ENCODE measurements around the gene BCL2. TPM values are rescaled to one million over a fixed set of nuclear protein-coding genes. Genes with fewer than 3 reads are reported as not detected.

BCL2 gene
- total RNA-seq, 1 experiment from 2014 or later, result 1.5 TPM

- intact Hi-C loops (cut with micrococcal nuclease), result no loop called here
- Histone ChIP-seq H3K4me3 (ENCODE audit: low read length) (no peak overlapping the region), H3K9me3 (ENCODE audit: low read length) (no peaks in the 10 kb centered on the region), H4K20me1 (ENCODE audit: low read length) (no peaks in the 10 kb centered on the region), H3K4me1 (ENCODE audit: insufficient read depth, low read length) (peaks cover 11% of the 10 kb centered on the region), H2AFZ (ENCODE audit: low read length) (no peak overlapping the region), H3F3A (ENCODE audit: low read length, unreplicated experiment) (no peaks in the 10 kb centered on the region), H3K9me2 (replicated peaks; ENCODE audit: low read length) (no peaks in the 10 kb centered on the region), H3K27me3 (ENCODE audit: low read length) (no peaks in the 10 kb centered on the region), H3K79me2 (ENCODE audit: low read length) (no peaks in the 10 kb centered on the region), H3K4me2 (ENCODE audit: low read length) (no peak overlapping the region), H3K9ac (ENCODE audit: low read length) (no peak overlapping the region), H3K27ac (ENCODE audit: low read length) (no peak overlapping the region), H3K36me3 (ENCODE audit: low read depth, low read length) (no peaks in the 10 kb centered on the region)
- no TSS peak for BruUV-seq (replicated peaks)
- ChIA-PET POLR2A (ENCODE audit: unreplicated experiment) (no interaction called here), CTCF (no interaction called here)
- DNase-seq, result no peak
- TF ChIP-seq CTCF (conservative IDR thresholded peaks at IDR 0.05; ENCODE audit: low read depth, low read length) (no peak), EZH2phosphoT487 (IDR thresholded peaks at IDR 0.05; ENCODE audit: borderline replicate concordance, low read length) (no peak), EZH2 (IDR thresholded peaks at IDR 0.05; ENCODE audit: low read length, unreplicated experiment) (no peak)
- ATAC-seq, result no peak
Measured at GRCh38 chr18:63166142-63166541, 153.4 kb downstream of the BCL2 start.

- DNase-seq (no peak), ATAC-seq (no peak)
- ChIA-PET CTCF (no interaction called here), POLR2A (ENCODE audit: unreplicated experiment) (no interaction called here)
- H3K4me1 ChIP-seq (ENCODE audit: insufficient read depth, low read length), result peaks cover 13% of the 10 kb centered on the region
- BruUV-seq (replicated peaks), result no TSS peak
- H3K79me2 ChIP-seq (ENCODE audit: low read length), result no peaks in the 10 kb centered on the region
- no peaks in the 10 kb centered on the region for H3K36me3 ChIP-seq (ENCODE audit: low read depth, low read length)
- no peak overlapping the region for H3K4me3 ChIP-seq (ENCODE audit: low read length)
- no peak overlapping the region for H3K4me2 ChIP-seq (ENCODE audit: low read length)
- intact Hi-C loops (cut with micrococcal nuclease), result no loop called here
- H4K20me1 ChIP-seq (ENCODE audit: low read length), result no peaks in the 10 kb centered on the region
- no peaks in the 10 kb centered on the region for H3K27me3 ChIP-seq (ENCODE audit: low read length)
- TF ChIP-seq CTCF (conservative IDR thresholded peaks at IDR 0.05; ENCODE audit: low read depth, low read length) (no peak), EZH2 (IDR thresholded peaks at IDR 0.05; ENCODE audit: low read length, unreplicated experiment) (no peak), EZH2phosphoT487 (IDR thresholded peaks at IDR 0.05; ENCODE audit: borderline replicate concordance, low read length) (no peak)
- H2AFZ ChIP-seq (ENCODE audit: low read length), result no peak overlapping the region
- no peaks in the 10 kb centered on the region for H3K9me3 ChIP-seq (ENCODE audit: low read length)
- H3K27ac ChIP-seq (ENCODE audit: low read length), result no peak overlapping the region
- no peaks in the 10 kb centered on the region for H3K9me2 ChIP-seq (replicated peaks; ENCODE audit: low read length)
- H3F3A ChIP-seq (ENCODE audit: low read length, unreplicated experiment), result no peaks in the 10 kb centered on the region
- H3K9ac ChIP-seq (ENCODE audit: low read length), result no peak overlapping the region
Measured at GRCh38 chr18:63164396-63164795, 155.2 kb downstream of the BCL2 start.

- no peak overlapping the region for H3K4me3 ChIP-seq (ENCODE audit: low read length)
- no peak overlapping the region for H3K9ac ChIP-seq (ENCODE audit: low read length)
- no peaks in the 10 kb centered on the region for H3K27me3 ChIP-seq (ENCODE audit: low read length)
- intact Hi-C loops (cut with micrococcal nuclease), result no loop called here
- H3K4me2 ChIP-seq (ENCODE audit: low read length), result no peak overlapping the region
- ChIA-PET POLR2A (ENCODE audit: unreplicated experiment) (no interaction called here), CTCF (no interaction called here)
- no TSS peak for BruUV-seq (replicated peaks)
- no peak for ATAC-seq
- no peaks in the 10 kb centered on the region for H3K9me3 ChIP-seq (ENCODE audit: low read length)
- H3K9me2 ChIP-seq (replicated peaks; ENCODE audit: low read length), result no peaks in the 10 kb centered on the region
- H3K36me3 ChIP-seq (ENCODE audit: low read depth, low read length), result no peaks in the 10 kb centered on the region
- H3K4me1 ChIP-seq (ENCODE audit: insufficient read depth, low read length), result peaks cover 13% of the 10 kb centered on the region
- H2AFZ ChIP-seq (ENCODE audit: low read length), result no peak overlapping the region; the same call in 1 of the 2 replicates
- H3K79me2 ChIP-seq (ENCODE audit: low read length), result no peaks in the 10 kb centered on the region
- no peak for DNase-seq
- no peak overlapping the region for H3K27ac ChIP-seq (ENCODE audit: low read length)
- no peak for TF ChIP-seq EZH2phosphoT487 (IDR thresholded peaks at IDR 0.05; ENCODE audit: borderline replicate concordance, low read length)
- TF ChIP-seq EZH2 (IDR thresholded peaks at IDR 0.05; ENCODE audit: low read length, unreplicated experiment), result no peak
- no peak for TF ChIP-seq CTCF (conservative IDR thresholded peaks at IDR 0.05; ENCODE audit: low read depth, low read length)
- no peaks in the 10 kb centered on the region for H3F3A ChIP-seq (ENCODE audit: low read length, unreplicated experiment)
- no peaks in the 10 kb centered on the region for H4K20me1 ChIP-seq (ENCODE audit: low read length)
Measured at GRCh38 chr18:63162271-63163014, 157.1 kb downstream of the BCL2 start.
